GM12801 (cell line): ENCODE results near the gene TBX1.

Source experiments
- TF ChIP-seq, protein P1 (sequence below): IDR thresholded peaks from one replicate; pipeline ENCODE4 v1.5.1; 2011; ENCODE audit warnings: control low read depth; ENCODE audit not compliant: insufficient read length; ENCODE audit errors: extremely low read depth

The TBX1 gene

GRCh38 chr22:19797086-19798002 is 36.8 kb downstream of the TBX1 start:
- TF ChIP-seq, protein P1, sequence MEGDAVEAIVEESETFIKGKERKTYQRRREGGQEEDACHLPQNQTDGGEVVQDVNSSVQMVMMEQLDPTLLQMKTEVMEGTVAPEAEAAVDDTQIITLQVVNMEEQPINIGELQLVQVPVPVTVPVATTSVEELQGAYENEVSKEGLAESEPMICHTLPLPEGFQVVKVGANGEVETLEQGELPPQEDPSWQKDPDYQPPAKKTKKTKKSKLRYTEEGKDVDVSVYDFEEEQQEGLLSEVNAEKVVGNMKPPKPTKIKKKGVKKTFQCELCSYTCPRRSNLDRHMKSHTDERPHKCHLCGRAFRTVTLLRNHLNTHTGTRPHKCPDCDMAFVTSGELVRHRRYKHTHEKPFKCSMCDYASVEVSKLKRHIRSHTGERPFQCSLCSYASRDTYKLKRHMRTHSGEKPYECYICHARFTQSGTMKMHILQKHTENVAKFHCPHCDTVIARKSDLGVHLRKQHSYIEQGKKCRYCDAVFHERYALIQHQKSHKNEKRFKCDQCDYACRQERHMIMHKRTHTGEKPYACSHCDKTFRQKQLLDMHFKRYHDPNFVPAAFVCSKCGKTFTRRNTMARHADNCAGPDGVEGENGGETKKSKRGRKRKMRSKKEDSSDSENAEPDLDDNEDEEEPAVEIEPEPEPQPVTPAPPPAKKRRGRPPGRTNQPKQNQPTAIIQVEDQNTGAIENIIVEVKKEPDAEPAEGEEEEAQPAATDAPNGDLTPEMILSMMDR: no peak

GRCh38 chr22:19798003-19798665 is 37.6 kb downstream of the TBX1 start:
- TF ChIP-seq, protein P1: no peak

GRCh38 chr22:19798891-19799293 is 38.3 kb downstream of the TBX1 start:
- TF ChIP-seq, protein P1: no peak

GRCh38 chr22:19799322-19800190 is 39.0 kb downstream of the TBX1 start:
- TF ChIP-seq, protein P1: no peak

- TF ChIP-seq, protein P1: no peak
Measured at GRCh38 chr22:19800306-19800705, 39.7 kb downstream of the TBX1 start.

DNA sequence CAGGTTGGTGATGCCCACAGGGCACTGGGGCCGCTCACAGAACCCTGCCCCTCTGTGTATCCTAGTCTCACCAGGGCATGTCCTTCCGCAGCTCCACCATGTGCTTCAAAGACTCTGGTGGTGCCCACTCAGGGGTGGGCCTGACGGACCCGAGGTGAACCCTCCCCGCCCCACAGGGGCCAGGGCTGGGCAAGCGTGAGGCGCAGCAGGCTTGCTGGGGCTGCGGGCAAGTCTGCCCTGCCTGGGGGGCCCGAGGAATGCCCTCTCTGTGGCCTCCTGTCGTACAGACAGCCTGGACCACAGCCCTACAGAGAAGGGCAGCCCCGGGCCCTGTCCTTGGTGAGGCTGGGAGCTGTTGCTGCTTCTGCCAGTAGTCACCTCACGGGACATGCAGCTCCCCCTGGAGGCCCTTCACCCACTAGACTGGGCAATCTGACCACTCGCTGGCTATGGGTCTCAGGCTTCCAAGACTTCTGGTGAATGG is 40.2 kb downstream of the TBX1 start:
- TF ChIP-seq, protein P1: no peak
